WTC11 (cell line): ENCODE measurements around the gene MYL5. TPM values are rescaled to one million over a fixed set of nuclear protein-coding genes. Genes with fewer than 3 reads are reported as not detected.

Experiments
- ATAC-seq: fragments of 200-7000 bp; cut with Tn5 transposase; 2 replicates; pipeline ENCODE4 v1.10.0; 2021; ENCODE audit warnings: mild to moderate bottlenecking, moderate library complexity
- CTCF ChIA-PET: fragments of 300-600 bp; sonication (Branson Sonifier 250); formaldehyde crosslinking; loops from one replicate; lab custom pipeline; 2021; ENCODE audit warnings: antibody characterized with exemption; lab: Charles Lee
- POLR2A ChIA-PET: fragments of 350-600 bp; sonication (Branson Sonifier 250); formaldehyde crosslinking; loops from one replicate; lab custom pipeline; 2021; ENCODE audit warnings: antibody characterized with exemption; lab: Charles Lee
- DNase-seq: peaks from one replicate; pipeline ENCODE4 v3.0.0; 2021; ENCODE audit warnings: low spot score
- H3K27ac Mint-ChIP-seq: 2 replicates; pipeline ENCODE4 v1.8.0; 2021; ENCODE audit warnings: mixed read lengths
- H3K27me3 Mint-ChIP-seq: 2 replicates; pipeline ENCODE4 v1.8.0; 2021; ENCODE audit warnings: low read depth, mild to moderate bottlenecking, moderate library complexity, mixed read lengths
- H3K36me3 Mint-ChIP-seq: 2 replicates; pipeline ENCODE4 v1.8.0; 2021; ENCODE audit warnings: mixed read lengths
- H3K4me1 Mint-ChIP-seq: 2 replicates; pipeline ENCODE4 v1.8.0; 2022; ENCODE audit warnings: mixed read lengths
- H3K4me3 Mint-ChIP-seq: 2 replicates; pipeline ENCODE4 v1.8.0; 2021; ENCODE audit warnings: mild to moderate bottlenecking, moderate library complexity, mixed read lengths
- H3K9me3 Mint-ChIP-seq: 2 replicates; pipeline ENCODE4 v1.8.0; 2021; ENCODE audit warnings: mixed read lengths
- ETV6 ChIP-seq: sonication (generic); formaldehyde crosslinking; IDR thresholded peaks from 2 replicates; pipeline ENCODE4 v1.8.1; 2022; ENCODE audit warnings: mild to moderate bottlenecking, missing genetic modification reagents
- FOXJ3 ChIP-seq: sonication (generic); formaldehyde crosslinking; IDR thresholded peaks from 2 replicates; pipeline ENCODE4 v1.9.0; 2021; ENCODE audit warnings: missing genetic modification reagents, mild to moderate bottlenecking, borderline replicate concordance
- GRHL2 ChIP-seq: fragments of 250-450 bp; sonication (Bioruptor Pico); IDR thresholded peaks from 2 replicates; pipeline ENCODE4 v1.8.0; 2022; ENCODE audit warnings: mild to moderate bottlenecking, moderate library complexity; ENCODE audit not compliant: insufficient replicate concordance, severe bottlenecking
- JAZF1 ChIP-seq: fragments of 250-450 bp; sonication (Bioruptor Pico); IDR thresholded peaks from 2 replicates; pipeline ENCODE4 v1.9.0; 2021; ENCODE audit warnings: moderate library complexity, mild to moderate bottlenecking, inconsistent platforms
- NFYB ChIP-seq: sonication (generic); formaldehyde crosslinking; conservative IDR thresholded peaks from 2 replicates; pipeline ENCODE4 v1.8.0; 2022; ENCODE audit warnings: low read depth, missing genetic modification reagents
- NR3C1 ChIP-seq: sonication (generic); formaldehyde crosslinking; conservative IDR thresholded peaks from 2 replicates; pipeline ENCODE4 v1.8.1; 2023; ENCODE audit warnings: low read depth, mild to moderate bottlenecking, missing genetic modification reagents
- SMAD4 ChIP-seq: sonication (generic); formaldehyde crosslinking; IDR thresholded peaks from 2 replicates; pipeline ENCODE4 v1.8.0; 2022; ENCODE audit warnings: mild to moderate bottlenecking, missing genetic modification reagents
- SP1 ChIP-seq: sonication (generic); formaldehyde crosslinking; conservative IDR thresholded peaks from 2 replicates; pipeline ENCODE4 v1.8.1; 2022; ENCODE audit warnings: missing genetic modification reagents
- TCF7 ChIP-seq: sonication (generic); formaldehyde crosslinking; IDR thresholded peaks from 2 replicates; pipeline ENCODE4 v1.8.0; 2022; ENCODE audit warnings: mild to moderate bottlenecking, low read depth, missing genetic modification reagents, moderate library complexity
- ZNF671 ChIP-seq: fragments of 250-450 bp; sonication (Bioruptor Pico); IDR thresholded peaks from 2 replicates; pipeline ENCODE4 v1.8.0; 2021; ENCODE audit warnings: mild to moderate bottlenecking
- total RNA-seq: library from RNA; stranded (reverse); gene quantifications from 3 replicates; pipeline ENCODE4 v1.2.3, GENCODE V29; 2021
- TF ChIP-seq, protein P1 (sequence below): sonication (generic); formaldehyde crosslinking; IDR thresholded peaks from 2 replicates; pipeline ENCODE4 v1.8.0; 2023; ENCODE audit warnings: missing genetic modification reagents
- TF ChIP-seq, protein P2 (sequence below): fragments of 250-450 bp; sonication (Bioruptor Pico); IDR thresholded peaks from 2 replicates; pipeline ENCODE4 v1.9.0; 2021; ENCODE audit warnings: mild to moderate bottlenecking
- TF ChIP-seq, protein P3 (sequence below): fragments of 250-450 bp; sonication (Bioruptor Pico); conservative IDR thresholded peaks from 2 replicates; pipeline ENCODE4 v1.9.0; 2021; ENCODE audit warnings: mild to moderate bottlenecking
- TF ChIP-seq, protein P4 (sequence below): sonication (generic); formaldehyde crosslinking; conservative IDR thresholded peaks from 2 replicates; pipeline ENCODE4 v1.8.1; 2023; ENCODE audit warnings: mild to moderate bottlenecking, low read depth, missing genetic modification reagents, moderate library complexity
- TF ChIP-seq, protein P5 (sequence below): fragments of 250-450 bp; sonication (Bioruptor Pico); IDR thresholded peaks from 2 replicates; pipeline ENCODE4 v2.1.2; 2022; ENCODE audit warnings: mild to moderate bottlenecking, moderate library complexity
- TF ChIP-seq, protein P6 (sequence below): sonication (generic); formaldehyde crosslinking; IDR thresholded peaks from 2 replicates; pipeline ENCODE4 v1.8.1; 2022; ENCODE audit warnings: low read depth, mild to moderate bottlenecking, moderate library complexity, missing genetic modification reagents, borderline replicate concordance
- TF ChIP-seq, protein P7 (sequence below): sonication (generic); formaldehyde crosslinking; IDR thresholded peaks from 2 replicates; pipeline ENCODE4 v1.8.0; 2022; ENCODE audit warnings: mild to moderate bottlenecking, missing genetic modification reagents

MYL5 gene
- total RNA-seq, 1 experiment from 2014 or later, result 22.2 TPM

DNA sequence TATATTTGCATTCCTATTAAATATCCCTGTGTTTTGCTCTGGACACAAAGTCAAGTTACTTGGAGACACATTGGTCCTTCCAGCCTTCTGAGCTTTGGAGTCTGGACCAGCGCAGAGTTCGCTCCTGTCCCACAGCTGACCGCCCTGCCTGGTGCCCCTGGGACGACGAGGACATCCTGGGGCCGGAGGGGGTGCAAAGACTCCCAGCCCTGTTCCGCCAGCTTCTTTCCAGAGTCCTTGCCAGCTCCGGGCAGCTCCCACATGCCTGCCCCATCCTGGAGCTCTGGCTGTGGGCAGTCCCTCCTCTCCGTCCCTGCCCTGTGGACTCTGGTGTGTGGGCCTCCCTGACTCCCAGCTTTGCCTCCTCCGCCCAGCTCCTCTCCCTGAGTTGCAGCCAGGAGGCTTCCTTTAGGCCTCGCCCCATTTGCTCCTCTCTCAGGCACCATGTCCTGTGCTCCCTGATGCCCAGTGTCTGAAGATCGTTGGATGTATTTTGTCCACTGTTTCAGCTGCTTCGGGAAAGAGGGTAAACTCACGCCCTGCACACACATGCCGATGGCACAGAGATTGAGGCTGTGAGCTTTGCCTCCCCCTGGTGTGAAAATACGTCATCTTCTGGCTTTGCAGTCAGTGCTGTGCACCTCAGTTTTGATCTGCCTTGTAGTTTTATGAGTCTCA lies 26.4 kb downstream of the MYL5 start:
- POLR2A ChIA-PET, result interaction anchor here (0.8 kb wide), 1 partner anchor 19 kb away, joined by 3 read pairs; no protein-coding TSS in a partner anchor
- Mint-ChIP-seq H3K36me3 (no peaks in the 10 kb centered on the region), H3K27me3 (peaks cover 20% of the 10 kb centered on the region), H3K4me3 (no peak overlapping the region), H3K27ac (no peak overlapping the region), H3K9me3 (no peaks in the 10 kb centered on the region), H3K4me1 (0 out of 2 replicates have a peak, but pooled peaks cover 4% of the 10 kb centered on the region)
- no peak for ATAC-seq
- no peak for DNase-seq
- CTCF ChIA-PET, result interaction anchor here (0.6 to 6.8 kb wide), 8 partner anchors 9 to 133 kb away, joined by 3 to 67 read pairs (median 5); partner anchors contain the start of genes ATP5ME and MYL5
- TF ChIP-seq ETV6 (no peak), GRHL2 (CRISPR knock-in tag) (no peak), SMAD4 (CRISPR knock-in tag) (no peak), ZNF671 (CRISPR knock-in tag) (no peak), NFYB (CRISPR knock-in tag) (no peak), TCF7 (CRISPR knock-in tag) (no peak), SP1 (CRISPR knock-in tag) (no peak)
- TF ChIP-seq, protein P1, sequence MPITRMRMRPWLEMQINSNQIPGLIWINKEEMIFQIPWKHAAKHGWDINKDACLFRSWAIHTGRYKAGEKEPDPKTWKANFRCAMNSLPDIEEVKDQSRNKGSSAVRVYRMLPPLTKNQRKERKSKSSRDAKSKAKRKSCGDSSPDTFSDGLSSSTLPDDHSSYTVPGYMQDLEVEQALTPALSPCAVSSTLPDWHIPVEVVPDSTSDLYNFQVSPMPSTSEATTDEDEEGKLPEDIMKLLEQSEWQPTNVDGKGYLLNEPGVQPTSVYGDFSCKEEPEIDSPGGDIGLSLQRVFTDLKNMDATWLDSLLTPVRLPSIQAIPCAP (CRISPR knock-in tag), result no peak
- TF ChIP-seq, protein P2, sequence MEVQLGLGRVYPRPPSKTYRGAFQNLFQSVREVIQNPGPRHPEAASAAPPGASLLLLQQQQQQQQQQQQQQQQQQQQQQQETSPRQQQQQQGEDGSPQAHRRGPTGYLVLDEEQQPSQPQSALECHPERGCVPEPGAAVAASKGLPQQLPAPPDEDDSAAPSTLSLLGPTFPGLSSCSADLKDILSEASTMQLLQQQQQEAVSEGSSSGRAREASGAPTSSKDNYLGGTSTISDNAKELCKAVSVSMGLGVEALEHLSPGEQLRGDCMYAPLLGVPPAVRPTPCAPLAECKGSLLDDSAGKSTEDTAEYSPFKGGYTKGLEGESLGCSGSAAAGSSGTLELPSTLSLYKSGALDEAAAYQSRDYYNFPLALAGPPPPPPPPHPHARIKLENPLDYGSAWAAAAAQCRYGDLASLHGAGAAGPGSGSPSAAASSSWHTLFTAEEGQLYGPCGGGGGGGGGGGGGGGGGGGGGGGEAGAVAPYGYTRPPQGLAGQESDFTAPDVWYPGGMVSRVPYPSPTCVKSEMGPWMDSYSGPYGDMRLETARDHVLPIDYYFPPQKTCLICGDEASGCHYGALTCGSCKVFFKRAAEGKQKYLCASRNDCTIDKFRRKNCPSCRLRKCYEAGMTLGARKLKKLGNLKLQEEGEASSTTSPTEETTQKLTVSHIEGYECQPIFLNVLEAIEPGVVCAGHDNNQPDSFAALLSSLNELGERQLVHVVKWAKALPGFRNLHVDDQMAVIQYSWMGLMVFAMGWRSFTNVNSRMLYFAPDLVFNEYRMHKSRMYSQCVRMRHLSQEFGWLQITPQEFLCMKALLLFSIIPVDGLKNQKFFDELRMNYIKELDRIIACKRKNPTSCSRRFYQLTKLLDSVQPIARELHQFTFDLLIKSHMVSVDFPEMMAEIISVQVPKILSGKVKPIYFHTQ (CRISPR knock-in tag), result no peak
- TF ChIP-seq, protein P3, sequence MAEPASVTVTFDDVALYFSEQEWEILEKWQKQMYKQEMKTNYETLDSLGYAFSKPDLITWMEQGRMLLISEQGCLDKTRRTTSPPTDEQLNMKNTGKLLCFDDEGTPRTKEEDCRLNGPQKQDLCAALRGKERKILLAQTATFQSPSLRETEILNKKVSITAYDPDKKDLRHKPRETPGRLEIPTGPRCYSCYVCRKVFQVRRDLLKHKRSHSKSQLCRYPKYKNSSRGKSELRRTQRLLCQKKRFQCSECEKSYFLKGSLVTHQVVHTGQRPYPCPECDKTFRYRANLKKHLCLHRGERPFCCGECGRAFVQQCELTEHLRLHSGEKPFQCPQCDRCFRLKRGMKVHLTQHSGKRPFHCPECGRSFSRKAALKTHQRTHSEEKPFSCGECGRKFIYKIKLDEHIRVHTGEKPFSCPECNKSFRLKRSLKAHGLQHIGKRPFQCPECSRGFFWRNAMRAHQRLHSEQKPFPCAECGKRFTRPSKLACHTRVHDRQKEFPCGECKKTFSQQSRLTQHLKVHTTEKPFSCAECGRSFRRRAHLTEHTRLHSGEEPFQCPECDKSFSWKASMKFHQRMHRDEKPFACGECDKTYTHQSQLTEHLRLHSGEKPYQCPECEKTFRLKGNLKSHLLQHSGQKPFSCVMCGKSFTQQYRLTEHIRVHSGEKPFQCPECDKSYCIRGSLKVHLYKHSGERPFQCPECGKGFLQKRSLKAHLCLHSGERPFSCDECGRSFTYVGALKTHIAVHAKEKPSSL, result no peak

DNA sequence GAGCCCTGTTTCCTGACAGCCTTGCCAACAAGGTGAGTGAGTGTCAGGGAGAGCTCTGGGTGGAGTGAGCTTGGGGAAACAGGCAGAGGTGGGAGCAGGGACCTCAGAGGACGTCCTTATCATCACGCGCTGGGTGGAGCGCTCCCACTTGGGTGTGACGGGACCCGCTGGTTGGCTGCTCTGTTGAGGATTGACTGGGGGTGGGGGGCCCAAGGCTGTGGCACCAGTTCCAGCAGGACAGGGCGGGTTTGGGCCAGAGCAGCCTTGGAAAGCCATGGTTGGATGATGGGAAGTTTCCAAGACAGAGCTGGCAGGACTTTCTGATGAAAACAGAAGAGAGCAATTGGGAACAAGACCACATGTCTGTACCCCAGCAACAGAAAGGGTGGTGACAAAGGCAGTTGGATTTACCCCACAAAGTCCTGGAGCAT lies 28.3 kb downstream of the MYL5 start:
- Mint-ChIP-seq H3K9me3 (no peaks in the 10 kb centered on the region), H3K4me3 (no peak overlapping the region), H3K27me3 (peaks cover 20% of the 10 kb centered on the region), H3K27ac (no peak overlapping the region), H3K36me3 (no peaks in the 10 kb centered on the region), H3K4me1 (0 out of 2 replicates have a peak, but pooled peaks cover 4% of the 10 kb centered on the region)
- DNase-seq (no peak), ATAC-seq (no peak)
- TF ChIP-seq, protein P4, sequence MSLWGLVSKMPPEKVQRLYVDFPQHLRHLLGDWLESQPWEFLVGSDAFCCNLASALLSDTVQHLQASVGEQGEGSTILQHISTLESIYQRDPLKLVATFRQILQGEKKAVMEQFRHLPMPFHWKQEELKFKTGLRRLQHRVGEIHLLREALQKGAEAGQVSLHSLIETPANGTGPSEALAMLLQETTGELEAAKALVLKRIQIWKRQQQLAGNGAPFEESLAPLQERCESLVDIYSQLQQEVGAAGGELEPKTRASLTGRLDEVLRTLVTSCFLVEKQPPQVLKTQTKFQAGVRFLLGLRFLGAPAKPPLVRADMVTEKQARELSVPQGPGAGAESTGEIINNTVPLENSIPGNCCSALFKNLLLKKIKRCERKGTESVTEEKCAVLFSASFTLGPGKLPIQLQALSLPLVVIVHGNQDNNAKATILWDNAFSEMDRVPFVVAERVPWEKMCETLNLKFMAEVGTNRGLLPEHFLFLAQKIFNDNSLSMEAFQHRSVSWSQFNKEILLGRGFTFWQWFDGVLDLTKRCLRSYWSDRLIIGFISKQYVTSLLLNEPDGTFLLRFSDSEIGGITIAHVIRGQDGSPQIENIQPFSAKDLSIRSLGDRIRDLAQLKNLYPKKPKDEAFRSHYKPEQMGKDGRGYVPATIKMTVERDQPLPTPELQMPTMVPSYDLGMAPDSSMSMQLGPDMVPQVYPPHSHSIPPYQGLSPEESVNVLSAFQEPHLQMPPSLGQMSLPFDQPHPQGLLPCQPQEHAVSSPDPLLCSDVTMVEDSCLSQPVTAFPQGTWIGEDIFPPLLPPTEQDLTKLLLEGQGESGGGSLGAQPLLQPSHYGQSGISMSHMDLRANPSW (CRISPR knock-in tag), result no peak
- TF ChIP-seq NR3C1 (CRISPR knock-in tag) (no peak), GRHL2 (CRISPR knock-in tag) (no peak), JAZF1 (CRISPR knock-in tag) (no peak), FOXJ3 (CRISPR knock-in tag) (no peak)
- TF ChIP-seq, protein P5, sequence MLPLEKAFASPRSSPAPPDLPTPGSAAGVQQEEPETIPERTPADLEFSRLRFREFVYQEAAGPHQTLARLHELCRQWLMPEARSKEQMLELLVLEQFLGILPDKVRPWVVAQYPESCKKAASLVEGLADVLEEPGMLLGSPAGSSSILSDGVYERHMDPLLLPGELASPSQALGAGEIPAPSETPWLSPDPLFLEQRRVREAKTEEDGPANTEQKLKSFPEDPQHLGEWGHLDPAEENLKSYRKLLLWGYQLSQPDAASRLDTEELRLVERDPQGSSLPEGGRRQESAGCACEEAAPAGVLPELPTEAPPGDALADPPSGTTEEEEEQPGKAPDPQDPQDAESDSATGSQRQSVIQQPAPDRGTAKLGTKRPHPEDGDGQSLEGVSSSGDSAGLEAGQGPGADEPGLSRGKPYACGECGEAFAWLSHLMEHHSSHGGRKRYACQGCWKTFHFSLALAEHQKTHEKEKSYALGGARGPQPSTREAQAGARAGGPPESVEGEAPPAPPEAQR, result no peak
- TF ChIP-seq, protein P6, sequence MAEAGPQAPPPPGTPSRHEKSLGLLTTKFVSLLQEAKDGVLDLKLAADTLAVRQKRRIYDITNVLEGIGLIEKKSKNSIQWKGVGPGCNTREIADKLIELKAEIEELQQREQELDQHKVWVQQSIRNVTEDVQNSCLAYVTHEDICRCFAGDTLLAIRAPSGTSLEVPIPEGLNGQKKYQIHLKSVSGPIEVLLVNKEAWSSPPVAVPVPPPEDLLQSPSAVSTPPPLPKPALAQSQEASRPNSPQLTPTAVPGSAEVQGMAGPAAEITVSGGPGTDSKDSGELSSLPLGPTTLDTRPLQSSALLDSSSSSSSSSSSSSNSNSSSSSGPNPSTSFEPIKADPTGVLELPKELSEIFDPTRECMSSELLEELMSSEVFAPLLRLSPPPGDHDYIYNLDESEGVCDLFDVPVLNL (CRISPR knock-in tag), result no peak
- TF ChIP-seq, protein P7, sequence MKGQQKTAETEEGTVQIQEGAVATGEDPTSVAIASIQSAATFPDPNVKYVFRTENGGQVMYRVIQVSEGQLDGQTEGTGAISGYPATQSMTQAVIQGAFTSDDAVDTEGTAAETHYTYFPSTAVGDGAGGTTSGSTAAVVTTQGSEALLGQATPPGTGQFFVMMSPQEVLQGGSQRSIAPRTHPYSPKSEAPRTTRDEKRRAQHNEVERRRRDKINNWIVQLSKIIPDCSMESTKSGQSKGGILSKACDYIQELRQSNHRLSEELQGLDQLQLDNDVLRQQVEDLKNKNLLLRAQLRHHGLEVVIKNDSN (CRISPR knock-in tag), result no peak
- ChIA-PET CTCF (interaction anchor here (1.1 to 1.6 kb wide), 2 partner anchors 16 to 19 kb away, joined by 3 to 13 read pairs; no protein-coding TSS in a partner anchor), POLR2A (no interaction called here)
